MM.1S (cell line): ENCODE data around the gene SLC39A12.

ENCODE experiments used
- EZH2 ChIP-seq: fragments of 300-600 bp; sonication (generic); optimal IDR thresholded peaks from 2 replicates; pipeline ENCODE3; 2017; ENCODE audit warnings: low read depth, mild to moderate bottlenecking, antibody characterized with exemption, low read length, mixed read lengths
- TF ChIP-seq, protein P1 (sequence below): fragments of 300-600 bp; sonication (generic); IDR thresholded peaks from 2 replicates; pipeline ENCODE4 v1.5.1; 2016; ENCODE audit warnings: antibody characterized with exemption, low read length, mixed read lengths

DNA sequence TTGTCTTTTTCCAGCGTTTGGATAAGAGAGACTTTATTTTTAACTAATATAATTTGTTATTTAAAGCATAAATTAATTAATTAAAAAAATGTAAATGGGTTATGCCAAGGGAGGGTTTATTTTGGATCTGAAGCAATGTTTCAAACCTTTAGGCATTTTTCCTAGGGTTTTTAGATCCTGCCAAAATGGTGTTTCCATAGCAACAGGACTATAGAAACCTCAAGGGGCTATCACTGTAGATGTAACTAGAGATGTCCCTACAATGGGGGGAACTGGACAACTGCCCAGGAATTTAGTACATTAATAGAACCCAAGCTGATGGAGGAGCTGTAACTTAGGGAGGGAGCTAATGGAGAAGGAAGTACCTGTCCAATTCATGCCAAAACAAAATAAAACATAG, 57.3 kb downstream of the SLC39A12 start:
- TF ChIP-seq, protein P1, sequence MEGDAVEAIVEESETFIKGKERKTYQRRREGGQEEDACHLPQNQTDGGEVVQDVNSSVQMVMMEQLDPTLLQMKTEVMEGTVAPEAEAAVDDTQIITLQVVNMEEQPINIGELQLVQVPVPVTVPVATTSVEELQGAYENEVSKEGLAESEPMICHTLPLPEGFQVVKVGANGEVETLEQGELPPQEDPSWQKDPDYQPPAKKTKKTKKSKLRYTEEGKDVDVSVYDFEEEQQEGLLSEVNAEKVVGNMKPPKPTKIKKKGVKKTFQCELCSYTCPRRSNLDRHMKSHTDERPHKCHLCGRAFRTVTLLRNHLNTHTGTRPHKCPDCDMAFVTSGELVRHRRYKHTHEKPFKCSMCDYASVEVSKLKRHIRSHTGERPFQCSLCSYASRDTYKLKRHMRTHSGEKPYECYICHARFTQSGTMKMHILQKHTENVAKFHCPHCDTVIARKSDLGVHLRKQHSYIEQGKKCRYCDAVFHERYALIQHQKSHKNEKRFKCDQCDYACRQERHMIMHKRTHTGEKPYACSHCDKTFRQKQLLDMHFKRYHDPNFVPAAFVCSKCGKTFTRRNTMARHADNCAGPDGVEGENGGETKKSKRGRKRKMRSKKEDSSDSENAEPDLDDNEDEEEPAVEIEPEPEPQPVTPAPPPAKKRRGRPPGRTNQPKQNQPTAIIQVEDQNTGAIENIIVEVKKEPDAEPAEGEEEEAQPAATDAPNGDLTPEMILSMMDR = no peak
- TF ChIP-seq EZH2 = no peak
